Ascending aorta (tissue), 2 donors: Measurements from ENCODE around the gene TTYH1. TPM values are rescaled to one million over a fixed set of nuclear protein-coding genes. Genes with fewer than 3 reads are reported as not detected.
"Not testable (repeated sequence)": the region's sequence is repeated elsewhere in the genome, so short reads cannot be mapped to it uniquely, and the experiment has no call there.

Experiments used
- DNase-seq, 2 donors: peaks; one replicate each; pipeline ENCODE4 v3.0.0-alpha.2; 2019; ENCODE audit warnings: low spot score in 2 of 2
- H3K27ac ChIP-seq, 2 donors: fragments of 200-600 bp; sonication (generic); one replicate each; pipeline ENCODE4 v1.5.1; 2016 to 2017; ENCODE audit warnings: mild to moderate bottlenecking in 1 of 2
- H3K27me3 ChIP-seq: fragments of 200-600 bp; sonication (generic); one replicate; pipeline ENCODE4 v1.5.1; 2017
- H3K36me3 ChIP-seq, 2 donors: fragments of 200-600 bp; sonication (generic); one replicate each; pipeline ENCODE4 v1.5.1; 2016
- H3K4me1 ChIP-seq, 2 donors: fragments of 200-600 bp; sonication (generic); one replicate each; pipeline ENCODE4 v1.5.1; 2016 to 2017; ENCODE audit warnings: mild to moderate bottlenecking in 1 of 2
- H3K4me3 ChIP-seq, 2 donors: fragments of 200-600 bp; sonication (generic); one replicate each; pipeline ENCODE4 v1.5.1; 2016 to 2017; ENCODE audit warnings: mild to moderate bottlenecking in 1 of 2
- H3K9me3 ChIP-seq, 2 donors: fragments of 200-600 bp; sonication (generic); one replicate each; pipeline ENCODE4 v1.5.1; 2016
- intact Hi-C: fragments of 100-400 bp; cut with DNase I; formaldehyde crosslinking; loops from one replicate; pipeline ENCODE4 v1.15.1; 2023
- total RNA-seq: library from RNA; depleted of rRNA; stranded (reverse); fragments of >200 nt; gene quantifications from one replicate; pipeline ENCODE4 v1.1.0, GENCODE V29; 2016
- TF ChIP-seq, protein P1 (sequence below), 3 experiments: fragments of 200-600 bp in 2 of 3; fragments of 450-650 bp in 1 of 3; sonication (generic) in 2 of 3; IDR thresholded peaks; one replicate each; pipeline ENCODE4 v1.5.1; 2016 to 2019; ENCODE audit warnings: antibody characterized with exemption in 3 of 3, mild to moderate bottlenecking in 1 of 3, moderate library complexity in 1 of 3

TTYH1 gene
- total RNA-seq, result 58.4 TPM

DNA sequence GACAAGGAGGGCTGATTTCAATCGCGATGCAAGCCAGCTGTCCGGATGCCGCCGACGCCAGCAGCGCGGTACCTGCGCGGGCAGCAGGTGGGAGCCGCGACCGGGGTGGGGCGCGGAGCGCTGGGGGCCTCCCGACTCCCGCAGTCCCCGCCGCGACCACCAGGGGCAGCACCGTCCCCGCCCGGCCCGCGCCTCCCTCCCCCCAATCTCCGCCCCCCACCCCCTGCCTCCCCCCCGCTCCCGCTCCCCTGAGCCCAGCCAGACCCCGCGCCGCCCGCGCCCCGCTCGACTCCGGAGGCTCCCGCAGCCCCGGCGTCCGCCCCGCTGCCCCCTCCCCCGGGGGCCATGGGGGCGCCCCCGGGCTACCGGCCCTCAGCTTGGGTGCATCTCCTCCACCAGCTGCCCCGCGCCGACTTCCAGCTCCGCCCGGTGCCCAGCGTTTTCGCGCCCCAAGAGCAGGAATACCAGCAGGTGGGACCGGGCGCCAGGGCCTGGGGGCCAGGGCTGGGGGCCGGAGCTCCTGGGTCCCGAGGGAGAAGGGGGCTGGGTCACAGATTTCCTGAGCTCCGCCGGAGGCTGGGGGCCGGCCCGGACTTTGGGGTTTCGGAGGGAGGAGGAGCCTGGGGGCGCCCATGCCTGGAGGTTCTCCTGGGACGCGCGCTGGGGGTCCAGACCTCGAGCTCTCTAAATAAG lies at the start of gene TTYH1:
Gene TTYH1, plus strand, starts transcription at position 257 of the 693 bp plus-strand sequence. Its CDS starts 89 bp downstream, at position 346.
- TF ChIP-seq, protein P1, sequence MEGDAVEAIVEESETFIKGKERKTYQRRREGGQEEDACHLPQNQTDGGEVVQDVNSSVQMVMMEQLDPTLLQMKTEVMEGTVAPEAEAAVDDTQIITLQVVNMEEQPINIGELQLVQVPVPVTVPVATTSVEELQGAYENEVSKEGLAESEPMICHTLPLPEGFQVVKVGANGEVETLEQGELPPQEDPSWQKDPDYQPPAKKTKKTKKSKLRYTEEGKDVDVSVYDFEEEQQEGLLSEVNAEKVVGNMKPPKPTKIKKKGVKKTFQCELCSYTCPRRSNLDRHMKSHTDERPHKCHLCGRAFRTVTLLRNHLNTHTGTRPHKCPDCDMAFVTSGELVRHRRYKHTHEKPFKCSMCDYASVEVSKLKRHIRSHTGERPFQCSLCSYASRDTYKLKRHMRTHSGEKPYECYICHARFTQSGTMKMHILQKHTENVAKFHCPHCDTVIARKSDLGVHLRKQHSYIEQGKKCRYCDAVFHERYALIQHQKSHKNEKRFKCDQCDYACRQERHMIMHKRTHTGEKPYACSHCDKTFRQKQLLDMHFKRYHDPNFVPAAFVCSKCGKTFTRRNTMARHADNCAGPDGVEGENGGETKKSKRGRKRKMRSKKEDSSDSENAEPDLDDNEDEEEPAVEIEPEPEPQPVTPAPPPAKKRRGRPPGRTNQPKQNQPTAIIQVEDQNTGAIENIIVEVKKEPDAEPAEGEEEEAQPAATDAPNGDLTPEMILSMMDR (IDR thresholded peaks at IDR 0.05), result no peak
- H3K4me1 ChIP-seq, result no peaks in the 10 kb centered on the region
- DNase-seq, result no peak
- no peak within 1 kb of the TSS for H3K27ac ChIP-seq
- intact Hi-C loops, result no loop called here
- no peak within 1 kb of the TSS for H3K4me3 ChIP-seq
- peaks cover 18% of the 10 kb centered on the region for H3K27me3 ChIP-seq
- H3K9me3 ChIP-seq, result no peaks in the 10 kb centered on the region
- no peaks in the 10 kb centered on the region for H3K36me3 ChIP-seq

DNA sequence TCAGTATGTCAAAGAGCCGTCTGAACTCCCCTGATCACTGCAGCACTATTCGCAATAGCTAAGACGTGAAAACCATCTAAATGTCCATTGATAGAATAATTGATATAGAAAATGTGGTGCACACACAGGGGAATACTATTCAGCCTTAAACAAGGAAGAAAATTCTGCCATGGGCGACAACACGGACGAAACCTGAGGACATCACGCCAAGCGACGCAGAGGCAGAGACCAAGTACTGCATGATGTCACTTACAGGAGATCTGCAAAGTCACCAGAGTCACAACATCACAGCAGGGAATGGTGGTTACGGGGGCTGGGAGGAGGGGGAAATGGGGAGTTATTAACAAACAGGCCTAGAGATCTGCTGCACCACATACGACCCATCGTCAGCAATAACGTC lies 49.5 kb upstream of the TTYH1 start:
- H3K4me3 ChIP-seq, H3K27me3 ChIP-seq, H3K27ac ChIP-seq, H3K9me3 ChIP-seq, H3K36me3 ChIP-seq, H3K4me1 ChIP-seq, DNase-seq, intact Hi-C loops: not testable (repeated sequence)

DNA sequence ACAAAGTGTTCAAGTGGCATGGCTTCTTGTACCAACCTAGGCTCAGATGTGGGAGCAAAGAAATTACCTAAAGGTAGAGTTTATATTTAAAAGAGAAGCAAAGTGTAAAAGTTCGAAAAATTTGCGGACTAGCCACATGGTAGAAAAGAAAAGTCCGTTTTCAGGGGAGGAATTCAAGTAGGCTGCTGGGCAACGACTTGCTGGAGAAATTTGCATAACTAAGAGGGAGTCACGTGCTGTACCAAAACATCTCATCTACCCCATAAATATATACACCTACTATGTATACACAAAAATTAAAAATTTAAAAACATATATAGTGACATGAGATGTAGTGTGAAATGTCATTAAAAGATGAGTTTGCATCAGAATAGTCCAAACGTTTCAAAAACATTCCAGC lies 48.5 kb upstream of the TTYH1 start:
- Histone ChIP-seq H3K36me3 (no peaks in the 10 kb centered on the region), H3K27me3 (no peaks in the 10 kb centered on the region), H3K4me1 (no peaks in the 10 kb centered on the region), H3K4me3 (no peak overlapping the region), H3K9me3 (no peaks in the 10 kb centered on the region), H3K27ac (no peak overlapping the region)
- intact Hi-C loops, result no loop called here
- no peak for DNase-seq
- TF ChIP-seq, protein P1 (IDR thresholded peaks at IDR 0.05), result no peak

DNA sequence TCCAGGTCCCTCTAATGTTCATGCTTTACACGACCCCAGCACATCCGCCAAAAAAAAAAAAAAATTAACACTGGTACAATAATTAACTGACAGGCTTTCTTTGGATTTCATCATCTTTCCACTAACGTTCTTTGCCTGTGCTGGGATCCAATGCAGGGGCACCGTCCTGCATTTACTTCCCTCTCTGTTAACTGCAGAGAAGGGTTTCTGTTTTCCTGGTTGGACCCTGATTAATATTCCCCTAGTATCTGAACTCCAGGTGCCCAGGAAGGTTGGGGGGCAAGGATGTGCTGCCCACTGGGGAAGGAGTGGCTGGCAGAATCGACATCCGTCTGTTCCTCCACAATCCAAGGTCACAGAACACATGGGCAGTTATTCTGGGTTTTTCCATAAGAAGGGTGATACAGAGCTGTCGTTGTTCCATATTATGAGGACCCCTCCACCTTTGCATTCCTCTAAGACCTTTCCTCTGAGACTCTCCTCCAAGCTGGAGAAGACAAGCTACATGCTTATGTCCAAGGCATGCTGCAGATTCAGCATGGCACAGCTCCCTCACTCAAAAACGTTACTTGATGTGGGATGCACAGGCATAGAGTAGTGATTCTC lies 46.1 kb upstream of the TTYH1 start:
- intact Hi-C loops, result no loop called here
- no peak overlapping the region for H3K4me3 ChIP-seq
- TF ChIP-seq, protein P1 (IDR thresholded peaks at IDR 0.05), result no peak

DNA sequence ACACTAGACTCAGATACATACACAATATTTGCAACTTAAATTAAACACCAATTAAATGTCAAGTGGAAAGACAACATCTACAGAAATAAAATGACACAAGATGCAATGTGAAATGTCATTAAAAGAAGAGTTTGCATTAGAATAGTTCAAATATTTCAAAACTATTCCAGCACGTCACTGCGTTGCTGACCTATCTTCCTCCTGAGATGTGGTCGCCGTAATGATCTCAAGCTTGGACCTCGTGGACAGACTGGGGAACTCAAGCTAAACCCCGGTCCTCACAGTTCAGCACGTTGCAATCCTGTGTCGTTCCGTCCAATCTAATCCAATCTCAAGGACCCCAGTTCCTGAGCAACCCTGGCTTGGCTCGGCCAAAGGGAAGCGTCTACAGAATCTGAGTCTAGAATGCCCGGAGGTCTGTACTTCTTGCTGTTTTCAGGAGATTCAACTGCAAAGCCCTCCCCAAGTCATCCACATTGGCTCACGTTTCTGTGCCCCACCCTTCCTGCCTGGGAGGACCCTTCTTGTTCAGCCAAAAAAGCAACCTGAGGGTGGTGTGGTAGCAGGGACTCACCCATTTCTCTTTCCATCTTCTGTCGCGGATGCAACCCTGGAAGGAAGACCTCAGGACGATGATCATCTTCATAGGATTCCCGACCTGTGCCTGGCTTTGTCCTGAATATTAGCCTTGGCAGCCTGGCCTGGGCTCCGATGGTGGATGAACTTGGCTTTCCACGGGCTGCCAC lies 45.4 kb upstream of the TTYH1 start:
- H3K4me3 ChIP-seq, H3K27me3 ChIP-seq, H3K9me3 ChIP-seq, H3K27ac ChIP-seq, DNase-seq, intact Hi-C loops, H3K4me1 ChIP-seq, H3K36me3 ChIP-seq: not testable (repeated sequence)

More for the DNA sequence above, 46.1 kb upstream of the TTYH1 start:
- no peaks in the 10 kb centered on the region for H3K4me1 ChIP-seq
- H3K36me3 ChIP-seq, result no peaks in the 10 kb centered on the region
- H3K9me3 ChIP-seq, result no peaks in the 10 kb centered on the region
- DNase-seq, result no peak
- H3K27me3 ChIP-seq, result no peaks in the 10 kb centered on the region
- no peak overlapping the region for H3K27ac ChIP-seq

DNA sequence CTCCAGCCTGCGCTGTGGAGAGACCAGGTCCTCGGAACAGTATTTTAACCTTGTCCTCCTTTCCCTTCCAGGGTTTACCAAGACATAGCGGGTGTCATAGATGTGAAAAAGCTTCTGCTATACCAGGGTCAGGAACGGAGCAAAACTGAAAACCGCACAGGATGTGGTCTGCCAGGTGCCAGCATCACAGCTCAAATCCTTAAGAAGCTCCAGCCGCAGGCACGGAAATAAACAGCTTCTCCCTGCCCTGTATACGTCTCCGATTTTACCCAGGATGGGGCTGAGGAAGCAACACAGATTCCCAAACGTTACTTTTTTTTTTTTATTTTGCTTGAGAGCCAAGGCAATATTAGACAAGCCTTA lies 44.8 kb upstream of the TTYH1 start:
- H3K4me3 ChIP-seq, H3K9me3 ChIP-seq, H3K4me1 ChIP-seq, H3K36me3 ChIP-seq, DNase-seq, intact Hi-C loops, H3K27ac ChIP-seq, H3K27me3 ChIP-seq: not testable (repeated sequence)

DNA sequence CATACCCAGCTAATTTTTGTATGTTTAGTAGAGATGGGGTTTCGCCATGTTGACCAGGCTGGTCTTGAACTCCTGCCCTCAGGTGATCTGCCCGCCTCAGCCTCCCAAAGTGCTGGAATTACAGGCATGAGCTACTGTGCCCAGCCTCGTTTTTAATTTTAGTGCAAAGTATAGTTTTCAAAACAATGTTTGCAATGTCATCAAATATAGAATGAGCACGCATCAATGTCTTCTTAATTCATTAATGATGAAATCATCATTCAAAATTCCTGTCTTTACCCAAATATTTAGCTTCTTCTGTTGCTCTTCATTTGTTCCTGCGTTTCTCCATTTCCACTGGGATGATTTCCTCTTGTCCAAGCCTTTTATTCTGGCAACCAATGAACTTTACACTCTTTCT lies 43.8 kb upstream of the TTYH1 start:
- H3K27ac ChIP-seq, H3K27me3 ChIP-seq, intact Hi-C loops, H3K4me1 ChIP-seq, DNase-seq, H3K4me3 ChIP-seq, H3K9me3 ChIP-seq, H3K36me3 ChIP-seq: not testable (repeated sequence)
